Measurements from ENCODE around the gene PCGF5. TPM values are rescaled to one million over a fixed set of nuclear protein-coding genes. Genes with fewer than 3 reads are reported as not detected.

The PCGF5 gene
- total and polyA plus RNA-seq, 10 of the 15 experiments (the other 5 are each of a cell fraction or from before 2014, with no cell fraction given), result 33.2 to 79.7 (median 50.7) TPM

DNA sequence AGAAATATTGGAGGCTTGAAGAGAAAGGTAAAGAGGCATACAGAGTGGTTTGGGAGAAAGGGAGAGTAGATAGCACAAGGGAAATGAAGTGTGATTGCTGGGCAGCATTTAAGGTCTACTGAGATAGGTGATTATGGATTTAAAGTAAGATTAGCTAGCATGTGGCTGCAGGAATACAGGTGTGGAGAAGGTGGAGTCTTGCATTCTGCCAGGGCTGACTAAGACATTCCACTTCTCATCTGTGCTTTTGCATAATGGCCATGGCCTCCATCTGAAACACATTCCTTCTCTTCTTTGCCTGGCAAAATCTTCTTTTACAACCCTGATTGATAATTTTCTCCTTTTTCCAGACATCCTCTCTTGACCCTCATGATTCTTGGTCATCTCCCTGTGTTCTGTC lies 31.6 kb upstream of the PCGF5 start:
- RAD21 ChIA-PET (ENCODE audit: unreplicated experiment), result no interaction called here
- no peaks in the 10 kb centered on the region for H3K36me3 ChIP-seq (ENCODE audit: control insufficient read depth in 2 of 2, insufficient read depth in 2 of 2, low read length in 1 of 2)
- no peak for TF ChIP-seq RAD21 (IDR thresholded peaks at IDR 0.05; ENCODE audit: insufficient read depth, low read depth, low read length)
- TF ChIP-seq DPF2 (IDR thresholded peaks at IDR 0.05), result no peak
- no peak for TF ChIP-seq TCF7 (IDR thresholded peaks at IDR 0.05; ENCODE audit: borderline replicate concordance)
- no peak for TF ChIP-seq SMC3 (IDR thresholded peaks at IDR 0.05; ENCODE audit: borderline replicate concordance, low read length)
- no peak for TF ChIP-seq SMAD1 (IDR thresholded peaks at IDR 0.05; ENCODE audit: low read depth, partially characterized antibody)
- TF ChIP-seq, protein P1, sequence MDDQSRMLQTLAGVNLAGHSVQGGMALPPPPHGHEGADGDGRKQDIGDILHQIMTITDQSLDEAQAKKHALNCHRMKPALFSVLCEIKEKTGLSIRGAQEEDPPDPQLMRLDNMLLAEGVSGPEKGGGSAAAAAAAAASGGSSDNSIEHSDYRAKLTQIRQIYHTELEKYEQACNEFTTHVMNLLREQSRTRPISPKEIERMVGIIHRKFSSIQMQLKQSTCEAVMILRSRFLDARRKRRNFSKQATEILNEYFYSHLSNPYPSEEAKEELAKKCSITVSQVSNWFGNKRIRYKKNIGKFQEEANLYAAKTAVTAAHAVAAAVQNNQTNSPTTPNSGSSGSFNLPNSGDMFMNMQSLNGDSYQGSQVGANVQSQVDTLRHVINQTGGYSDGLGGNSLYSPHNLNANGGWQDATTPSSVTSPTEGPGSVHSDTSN (IDR thresholded peaks at IDR 0.05; ENCODE audit: insufficient replicate concordance, low read depth, low read length), result no peak
- TF ChIP-seq SP1 (IDR thresholded peaks at IDR 0.05; ENCODE audit: low read depth, low read length), result no peak
- no peak for TF ChIP-seq CREM (IDR thresholded peaks at IDR 0.05; ENCODE audit: low read depth)
- no peak for TF ChIP-seq FOXM1 (IDR thresholded peaks at IDR 0.05; ENCODE audit: low read depth, low read length)
- TF ChIP-seq SMAD5 (IDR thresholded peaks at IDR 0.05; ENCODE audit: low read depth), result no peak
- TF ChIP-seq, protein P2, sequence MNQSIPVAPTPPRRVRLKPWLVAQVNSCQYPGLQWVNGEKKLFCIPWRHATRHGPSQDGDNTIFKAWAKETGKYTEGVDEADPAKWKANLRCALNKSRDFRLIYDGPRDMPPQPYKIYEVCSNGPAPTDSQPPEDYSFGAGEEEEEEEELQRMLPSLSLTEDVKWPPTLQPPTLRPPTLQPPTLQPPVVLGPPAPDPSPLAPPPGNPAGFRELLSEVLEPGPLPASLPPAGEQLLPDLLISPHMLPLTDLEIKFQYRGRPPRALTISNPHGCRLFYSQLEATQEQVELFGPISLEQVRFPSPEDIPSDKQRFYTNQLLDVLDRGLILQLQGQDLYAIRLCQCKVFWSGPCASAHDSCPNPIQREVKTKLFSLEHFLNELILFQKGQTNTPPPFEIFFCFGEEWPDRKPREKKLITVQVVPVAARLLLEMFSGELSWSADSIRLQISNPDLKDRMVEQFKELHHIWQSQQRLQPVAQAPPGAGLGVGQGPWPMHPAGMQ (IDR thresholded peaks at IDR 0.05; ENCODE audit: borderline replicate concordance), result no peak
- TF ChIP-seq ZNF384 (IDR thresholded peaks at IDR 0.05; ENCODE audit: borderline replicate concordance, low read depth, low read length), result no peak
- TF ChIP-seq, protein P3, sequence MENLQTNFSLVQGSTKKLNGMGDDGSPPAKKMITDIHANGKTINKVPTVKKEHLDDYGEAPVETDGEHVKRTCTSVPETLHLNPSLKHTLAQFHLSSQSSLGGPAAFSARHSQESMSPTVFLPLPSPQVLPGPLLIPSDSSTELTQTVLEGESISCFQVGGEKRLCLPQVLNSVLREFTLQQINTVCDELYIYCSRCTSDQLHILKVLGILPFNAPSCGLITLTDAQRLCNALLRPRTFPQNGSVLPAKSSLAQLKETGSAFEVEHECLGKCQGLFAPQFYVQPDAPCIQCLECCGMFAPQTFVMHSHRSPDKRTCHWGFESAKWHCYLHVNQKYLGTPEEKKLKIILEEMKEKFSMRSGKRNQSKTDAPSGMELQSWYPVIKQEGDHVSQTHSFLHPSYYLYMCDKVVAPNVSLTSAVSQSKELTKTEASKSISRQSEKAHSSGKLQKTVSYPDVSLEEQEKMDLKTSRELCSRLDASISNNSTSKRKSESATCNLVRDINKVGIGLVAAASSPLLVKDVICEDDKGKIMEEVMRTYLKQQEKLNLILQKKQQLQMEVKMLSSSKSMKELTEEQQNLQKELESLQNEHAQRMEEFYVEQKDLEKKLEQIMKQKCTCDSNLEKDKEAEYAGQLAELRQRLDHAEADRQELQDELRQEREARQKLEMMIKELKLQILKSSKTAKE (IDR thresholded peaks at IDR 0.05; ENCODE audit: low read depth, poor library complexity, severe bottlenecking), result no peak
- POLR2A ChIA-PET, result no interaction called here
- no peaks in the 10 kb centered on the region; the same call in 2 of the 3 replicates for H3K9me3 ChIP-seq (replicated peaks; ENCODE audit: control insufficient read depth, insufficient read depth, low read length)
- no peaks in the 10 kb centered on the region for H3K27me3 ChIP-seq (replicated peaks in 1 of 2; ENCODE audit: control insufficient read depth in 2 of 2, insufficient read depth in 2 of 2, low read length in 1 of 2)
- DNase-seq (ENCODE audit: low read depth, low spot score) (no peak), FAIRE-seq (no peak), ATAC-seq (no peak)
- no TSS peak for BruUV-seq (replicated peaks)
- no peak overlapping the region for H3K4me3 ChIP-seq
- intact Hi-C loops (cut with micrococcal nuclease; ENCODE audit: unreplicated experiment) (no loop called here), in situ Hi-C loops (cut with MboI) (no loop called here)
- no peak overlapping the region for H3K4me2 ChIP-seq (ENCODE audit: control insufficient read depth, insufficient read depth)
- peaks cover 34% of the 10 kb centered on the region for H3K79me2 ChIP-seq (ENCODE audit: control insufficient read depth, insufficient read depth, low read length)
- no peak overlapping the region for H3K9ac ChIP-seq (ENCODE audit: control insufficient read depth, insufficient read depth, low read length)
- CTCF ChIA-PET, result interaction anchor here (2.2 kb wide), 1 partner anchor 63 kb away, joined by 5 read pairs; no protein-coding TSS in a partner anchor
- no peak overlapping the region for H2AFZ ChIP-seq (ENCODE audit: control insufficient read depth, low read depth, low read length)
- no peak overlapping the region for H3K27ac ChIP-seq (ENCODE audit: control insufficient read depth, insufficient read depth)
- SMC1A ChIA-PET (ENCODE audit: uncharacterized antibody, unreplicated experiment), result interaction anchor here (1.2 kb wide), 1 partner anchor 12 kb away, joined by 5 read pairs; no protein-coding TSS in a partner anchor
- H3K4me1 ChIP-seq (ENCODE audit: control insufficient read depth, insufficient read depth, low read length), result peaks cover 21% of the 10 kb centered on the region; the same call in 1 of the 2 replicates
- no peaks in the 10 kb centered on the region for H4K20me1 ChIP-seq (ENCODE audit: control insufficient read depth, insufficient read depth)

Data from GM12878 (cell line).